ENCODE measurements around the gene IMMP1L. TPM values are rescaled to one million over a fixed set of nuclear protein-coding genes. Genes with fewer than 3 reads are reported as not detected.

Gene IMMP1L
- total RNA-seq, 4 donors from 2014 or later, result 7.1 to 61.9 (median 33.5) TPM

- whole genome bisulfite sequencing, result 81% methylated on average over 4 of the region's 4 CpGs
- TF ChIP-seq POLR2A (IDR thresholded peaks at IDR 0.05), result no peak
- TF ChIP-seq EP300 (IDR thresholded peaks at IDR 0.05), result no peak
- TF ChIP-seq CTCF (IDR thresholded peaks at IDR 0.05), result no peak
- no peak for TF ChIP-seq POLR2AphosphoS5 (IDR thresholded peaks at IDR 0.05)
- DNase-seq (ENCODE audit: low spot score in 2 of 2), result no peak
These were observed 24.9 kb downstream of the IMMP1L start for GRCh38 chr11:31484497-31484896.

GRCh38 chr11:31480930-31481329 is 28.5 kb downstream of the IMMP1L start:
- H3K4me1 ChIP-seq, result no peaks in the 10 kb centered on the region
- H3K9me3 ChIP-seq, result no peaks in the 10 kb centered on the region
- no peak overlapping the region for H3K4me3 ChIP-seq
- DNase-seq (ENCODE audit: low spot score in 2 of 2), result no peak
- H3K27ac ChIP-seq, result no peak overlapping the region
- no peak for TF ChIP-seq POLR2AphosphoS5 (IDR thresholded peaks at IDR 0.05)
- TF ChIP-seq POLR2A (IDR thresholded peaks at IDR 0.05), result no peak
- no peak for TF ChIP-seq EP300 (IDR thresholded peaks at IDR 0.05)
- TF ChIP-seq CTCF (IDR thresholded peaks at IDR 0.05), result no peak
- no peaks in the 10 kb centered on the region for H3K36me3 ChIP-seq
- no peaks in the 10 kb centered on the region for H3K27me3 ChIP-seq
- 76% methylated on average over 3 of the region's 3 CpGs for WGBS

More at GRCh38 chr11:31484497-31484896, 24.9 kb downstream of the IMMP1L start:
- Histone ChIP-seq H3K27me3 (no peaks in the 10 kb centered on the region), H3K4me1 (no peaks in the 10 kb centered on the region), H3K36me3 (no peaks in the 10 kb centered on the region), H3K27ac (no peak overlapping the region), H3K4me3 (no peak overlapping the region), H3K9me3 (no peaks in the 10 kb centered on the region)

GRCh38 chr11:31479066-31479465 is 30.4 kb downstream of the IMMP1L start:
- H3K4me3 ChIP-seq, result no peak overlapping the region
- no peaks in the 10 kb centered on the region for H3K4me1 ChIP-seq
- no peak for TF ChIP-seq POLR2A (IDR thresholded peaks at IDR 0.05)
- no peak for TF ChIP-seq EP300 (IDR thresholded peaks at IDR 0.05)
- TF ChIP-seq CTCF (IDR thresholded peaks at IDR 0.05), result no peak
- TF ChIP-seq POLR2AphosphoS5 (IDR thresholded peaks at IDR 0.05), result no peak
- H3K36me3 ChIP-seq, result no peaks in the 10 kb centered on the region
- WGBS, result 95% methylated on average over 4 of the region's 4 CpGs
- no peak for DNase-seq (ENCODE audit: low spot score in 2 of 2)
- H3K9me3 ChIP-seq, result no peaks in the 10 kb centered on the region
- H3K27ac ChIP-seq, result no peak overlapping the region
- H3K27me3 ChIP-seq, result no peaks in the 10 kb centered on the region

GRCh38 chr11:31478223-31478590 is 31.2 kb downstream of the IMMP1L start:
- Histone ChIP-seq H3K27ac (no peak overlapping the region), H3K4me1 (no peaks in the 10 kb centered on the region), H3K4me3 (no peak overlapping the region), H3K27me3 (no peaks in the 10 kb centered on the region), H3K9me3 (no peaks in the 10 kb centered on the region), H3K36me3 (no peaks in the 10 kb centered on the region)
- 87% methylated on average over 2 of the region's 2 CpGs for WGBS
- no peak for TF ChIP-seq CTCF (IDR thresholded peaks at IDR 0.05)
- TF ChIP-seq POLR2A (IDR thresholded peaks at IDR 0.05), result no peak
- TF ChIP-seq POLR2AphosphoS5 (IDR thresholded peaks at IDR 0.05), result no peak
- TF ChIP-seq EP300 (IDR thresholded peaks at IDR 0.05), result no peak
- no peak for DNase-seq (ENCODE audit: low spot score in 2 of 2)

- WGBS, result 81% methylated on average over 6 of the region's 6 CpGs
- H3K4me1 ChIP-seq, result no peaks in the 10 kb centered on the region
These were observed 31.7 kb downstream of the IMMP1L start for GRCh38 chr11:31477528-31478222.

More at GRCh38 chr11:31477528-31478222, 31.7 kb downstream of the IMMP1L start:
- H3K36me3 ChIP-seq, result no peaks in the 10 kb centered on the region
- no peaks in the 10 kb centered on the region for H3K9me3 ChIP-seq
- no peak overlapping the region for H3K4me3 ChIP-seq
- no peak overlapping the region for H3K27ac ChIP-seq
- no peak for DNase-seq (ENCODE audit: low spot score in 2 of 2)
- TF ChIP-seq EP300 (IDR thresholded peaks at IDR 0.05) (no peak), POLR2A (IDR thresholded peaks at IDR 0.05) (no peak), POLR2AphosphoS5 (IDR thresholded peaks at IDR 0.05) (no peak), CTCF (IDR thresholded peaks at IDR 0.05) (no peak)
- no peaks in the 10 kb centered on the region for H3K27me3 ChIP-seq
